ENCODE data around the gene PTEN. TPM values are rescaled to one million over a fixed set of nuclear protein-coding genes. Genes with fewer than 3 reads are reported as not detected.

The PTEN gene
- total RNA-seq, result 101 and 106 TPM in 2 replicates

GRCh38 chr10:87863053-87863943 lies at the start of gene PTEN, which contains the start of gene KLLN:
PTEN (plus strand) TSS chr10:87863625; CDS start chr10:87864470, 845 bp downstream.
KLLN (minus strand) TSS chr10:87863533; CDS start chr10:87862487, 1,046 bp downstream.

GRCh38 chr10:87817609-87818504 lies 45.6 kb upstream of the PTEN start, which contains the start of gene ATAD1:
ATAD1 (minus strand) TSS chr10:87818226; CDS start chr10:87814599, 3,627 bp downstream.

Other genes with a start within 250 kb of the PTEN start
- 149 and 233 TPM in 2 replicates for gene PAPSS2, start 203.7 kb upstream of the PTEN start, total RNA-seq
- 47.8 and 50.7 TPM in 2 replicates for gene ATAD1, start 45.4 kb upstream of the PTEN start, total RNA-seq
- 0.42 and 0.59 TPM in 2 replicates for gene KLLN, start 92 bp upstream of the PTEN start, total RNA-seq

Data from smooth muscle cell of the umbilical artery (primary cell).